Right atrium auricular region (tissue), 2 donors: ENCODE results near the gene IL3. TPM values are rescaled to one million over a fixed set of nuclear protein-coding genes. Genes with fewer than 3 reads are reported as not detected.

Source experiments
- DNase-seq: peaks from one replicate; pipeline ENCODE4 v3.0.0-alpha.2; 2019; ENCODE audit warnings: low spot score
- H3K27ac ChIP-seq, 2 donors: fragments of 200-600 bp; sonication (generic); 1 replicate in 1 of 2; 2 replicates in 1 of 2; pipeline ENCODE4 v1.5.1; 2016 to 2019
- H3K27me3 ChIP-seq, 2 donors: fragments of 200-600 bp; sonication (generic); one replicate each; pipeline versions ENCODE4 v1.5.1 to v1.6.0; 2017 to 2019
- H3K36me3 ChIP-seq: fragments of 200-600 bp; sonication (generic); one replicate; pipeline ENCODE4 v1.5.1; 2016
- H3K4me1 ChIP-seq, 2 donors: fragments of 200-600 bp; sonication (generic); one replicate each; pipeline versions ENCODE4 v1.5.1 to v1.6.0; 2017 to 2019
- H3K4me3 ChIP-seq, 2 donors: fragments of 200-600 bp; sonication (generic); 1 replicate in 1 of 2; 2 replicates in 1 of 2; pipeline ENCODE4 v1.5.1; 2017 to 2019; ENCODE audit warnings: mild to moderate bottlenecking in 1 of 2, moderate library complexity in 1 of 2
- H3K9me3 ChIP-seq, 2 donors: fragments of 200-600 bp; sonication (generic); one replicate each; pipeline ENCODE4 v1.5.1; 2019
- total RNA-seq, 2 donors: library from RNA; depleted of rRNA; stranded (reverse); fragments of >200 nt; gene quantifications; one replicate each; pipeline ENCODE4 v1.1.0, GENCODE V29; 2016
- TF ChIP-seq, protein P1 (sequence below), 2 donors: fragments of 200-600 bp; sonication (generic); IDR thresholded peaks; one replicate each; pipeline ENCODE4 v1.5.1; 2019; ENCODE audit warnings: antibody characterized with exemption in 2 of 2

The IL3 gene
- total RNA-seq, 2 donors from 2014 or later = not detected

DNA sequence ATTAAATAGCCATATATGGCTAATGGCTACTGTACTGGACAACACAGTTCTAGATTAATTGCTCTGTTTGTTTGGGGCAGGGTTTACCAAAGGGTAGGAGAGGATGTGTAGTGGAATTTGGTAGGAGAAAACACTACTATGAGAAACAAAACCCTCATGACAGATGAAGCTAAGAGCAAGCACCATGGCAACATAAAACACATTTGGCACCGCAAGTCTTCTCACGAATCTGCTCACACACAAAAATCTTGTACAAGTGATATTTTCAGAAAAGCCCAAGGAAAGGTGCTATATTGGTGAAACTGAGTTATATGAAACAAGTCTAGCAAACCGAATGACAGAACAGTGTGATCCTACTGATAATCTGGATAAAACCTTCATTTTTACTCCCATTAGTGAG lies 51.7 kb downstream of the IL3 start:
- Histone ChIP-seq H3K4me3 (no peak overlapping the region), H3K27me3 (no peaks in the 10 kb centered on the region)
- DNase-seq = no peak

More for the DNA sequence above, 51.7 kb downstream of the IL3 start:
- peaks cover 0 to 11% of the 10 kb centered on the region in 2 donors for H3K9me3 ChIP-seq
- no peaks in the 10 kb centered on the region for H3K36me3 ChIP-seq
- H3K27ac ChIP-seq = no peak overlapping the region
- no peaks in the 10 kb centered on the region for H3K4me1 ChIP-seq
- TF ChIP-seq, protein P1, sequence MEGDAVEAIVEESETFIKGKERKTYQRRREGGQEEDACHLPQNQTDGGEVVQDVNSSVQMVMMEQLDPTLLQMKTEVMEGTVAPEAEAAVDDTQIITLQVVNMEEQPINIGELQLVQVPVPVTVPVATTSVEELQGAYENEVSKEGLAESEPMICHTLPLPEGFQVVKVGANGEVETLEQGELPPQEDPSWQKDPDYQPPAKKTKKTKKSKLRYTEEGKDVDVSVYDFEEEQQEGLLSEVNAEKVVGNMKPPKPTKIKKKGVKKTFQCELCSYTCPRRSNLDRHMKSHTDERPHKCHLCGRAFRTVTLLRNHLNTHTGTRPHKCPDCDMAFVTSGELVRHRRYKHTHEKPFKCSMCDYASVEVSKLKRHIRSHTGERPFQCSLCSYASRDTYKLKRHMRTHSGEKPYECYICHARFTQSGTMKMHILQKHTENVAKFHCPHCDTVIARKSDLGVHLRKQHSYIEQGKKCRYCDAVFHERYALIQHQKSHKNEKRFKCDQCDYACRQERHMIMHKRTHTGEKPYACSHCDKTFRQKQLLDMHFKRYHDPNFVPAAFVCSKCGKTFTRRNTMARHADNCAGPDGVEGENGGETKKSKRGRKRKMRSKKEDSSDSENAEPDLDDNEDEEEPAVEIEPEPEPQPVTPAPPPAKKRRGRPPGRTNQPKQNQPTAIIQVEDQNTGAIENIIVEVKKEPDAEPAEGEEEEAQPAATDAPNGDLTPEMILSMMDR (IDR thresholded peaks at IDR 0.05) = no peak

Other genes starting within 250 kb of the IL3 start
- not detected for gene MEIKIN, start 115.0 kb upstream of the IL3 start, total RNA-seq
- 1 to 10 TPM in 1 of 2 donors, under 1 TPM in 1; 0.71 to 1.6 TPM for gene ACSL6, start 49.0 kb upstream of the IL3 start, total RNA-seq
- gene CSF2, start 13.1 kb downstream of the IL3 start, total RNA-seq = not detected
- 10 to 100 TPM; 60.5 to 65.4 TPM for gene P4HA2, start 167.2 kb downstream of the IL3 start, total RNA-seq
- gene PDLIM4, start 197.0 kb downstream of the IL3 start, total RNA-seq = 10 to 100 TPM; 13.4 to 96.7 TPM
- 1 to 10 TPM; 1.5 to 2.8 TPM for gene SLC22A4, start 233.7 kb downstream of the IL3 start, total RNA-seq